Esophagus squamous epithelium (tissue), 5 donors: ENCODE results near the gene NEK7. TPM values are rescaled to one million over a fixed set of nuclear protein-coding genes. Genes with fewer than 3 reads are reported as not detected.
"Not testable (repeated sequence)": the region's sequence is repeated elsewhere in the genome, so short reads cannot be mapped to it uniquely, and the experiment has no call there.

Experiments
- DNase-seq: peaks from one replicate; lab custom pipeline; 2025; lab: John Stamatoyannopoulos, UW
- H3K27ac ChIP-seq, 4 donors: fragments of 200-600 bp; sonication (generic); one replicate each; pipeline ENCODE4 v1.5.1; 2016 to 2019; ENCODE audit warnings: mild to moderate bottlenecking in 1 of 4
- H3K27me3 ChIP-seq, 4 donors: fragments of 200-600 bp; sonication (generic); 1 replicate in 3 of 4; 2 replicates in 1 of 4; pipeline versions ENCODE4 v1.5.1 to v1.6.0; 2017 to 2021; ENCODE audit warnings: antibody characterized with exemption in 1 of 4
- H3K36me3 ChIP-seq, 3 donors: fragments of 200-600 bp; sonication (generic); one replicate each; pipeline ENCODE4 v1.5.1; 2016 to 2019
- H3K4me1 ChIP-seq, 3 donors: fragments of 200-600 bp; sonication (generic); one replicate each; pipeline ENCODE4 v1.5.1; 2017 to 2019
- H3K4me3 ChIP-seq, 4 donors: fragments of 200-600 bp; sonication (generic); 1 replicate in 3 of 4; 2 replicates in 1 of 4; pipeline ENCODE4 v1.5.1; 2016 to 2019; ENCODE audit warnings: mild to moderate bottlenecking in 2 of 4, moderate library complexity in 1 of 4
- H3K9me3 ChIP-seq, 3 donors: fragments of 200-600 bp; sonication (generic); one replicate each; pipeline ENCODE4 v1.5.1; 2016 to 2019
- CTCF ChIP-seq, 6 experiments: fragments of 450-650 bp in 4 of 6; fragments of 200-600 bp in 2 of 6; sonication (generic) in 2 of 6; IDR thresholded peaks; one replicate each; pipeline ENCODE4 v1.5.1; 2016 to 2019; ENCODE audit warnings: antibody characterized with exemption in 6 of 6, mild to moderate bottlenecking in 4 of 6, moderate library complexity in 4 of 6
- POLR2A ChIP-seq, 4 donors: fragments of 450-650 bp; IDR thresholded peaks; one replicate each; pipeline ENCODE4 v1.6.1; 2017; ENCODE audit warnings: antibody characterized with exemption in 4 of 4, mild to moderate bottlenecking in 4 of 4, moderate library complexity in 3 of 4
- WGBS, 2 donors: methylation state at CpG; one replicate each; pipeline ENCODE4 v1.1.5; 2018; 5-methylcytosine and 5-hydroxymethylcytosine counted together
- intact Hi-C: fragments of 100-400 bp; cut with DNase I; formaldehyde crosslinking; loops from one replicate; pipeline ENCODE4 v1.15.0; 2022
- total RNA-seq, 4 donors: library from RNA; depleted of rRNA; stranded (reverse); fragments of >200 nt; gene quantifications; one replicate each; pipeline ENCODE4 v1.1.0, GENCODE V29; 2016
- donor health status: DM: yes; HTN: yes; CAD: no.

Gene NEK7
- total RNA-seq, 4 donors from 2014 or later, result 26.2 to 79.2 (median 52.4) TPM

GRCh38 chr1:198187973-198188588, 31.3 kb downstream of the NEK7 start:
- peaks cover 0 to 31% (median 6%) of the 10 kb centered on the region in 3 donors for H3K4me1 ChIP-seq
- intact Hi-C loops, result no loop called here
- 58 to 64% methylated on average over 3 of the region's 3 CpGs for WGBS, 2 donors
- no peak for DNase-seq
- H3K9me3 ChIP-seq, result no peaks in the 10 kb centered on the region
- no peak overlapping the region for H3K4me3 ChIP-seq
- H3K27me3 ChIP-seq, result no peaks in the 10 kb centered on the region
- no peaks in the 10 kb centered on the region for H3K36me3 ChIP-seq
- no peak overlapping the region for H3K27ac ChIP-seq
- TF ChIP-seq CTCF (IDR thresholded peaks at IDR 0.05) (no peak), POLR2A (IDR thresholded peaks at IDR 0.05) (no peak)

- Histone ChIP-seq H3K27me3 (no peaks in the 10 kb centered on the region), H3K9me3 (no peaks in the 10 kb centered on the region), H3K36me3 (no peaks in the 10 kb centered on the region), H3K4me3 (no peak overlapping the region), H3K27ac (no peak overlapping the region), H3K4me1 (peaks cover 0 to 31% (median 4%) of the 10 kb centered on the region in 3 donors)
- DNase-seq, result no peak
- intact Hi-C loops, result no loop called here
- WGBS, 2 donors, result 85 to 95% methylated on average over 2 of the region's 2 CpGs
- TF ChIP-seq CTCF (IDR thresholded peaks at IDR 0.05), result no peak
- no peak for TF ChIP-seq POLR2A (IDR thresholded peaks at IDR 0.05)
These were observed 34.3 kb downstream of the NEK7 start for GRCh38 chr1:198191117-198191516.

- H3K4me3 ChIP-seq, H3K27me3 ChIP-seq, H3K27ac ChIP-seq, H3K36me3 ChIP-seq, intact Hi-C loops, DNase-seq, H3K9me3 ChIP-seq: not testable (repeated sequence)
- H3K4me1 ChIP-seq, result peaks cover 0 to 19% (median 0%) of the 10 kb centered on the region in 3 donors
- WGBS, 2 donors, result 40 to 96% methylated on average over 1 of the region's 1 CpG
These were observed 37.1 kb downstream of the NEK7 start for GRCh38 chr1:198193871-198194270.

- no peak for DNase-seq
- H3K36me3 ChIP-seq, result no peaks in the 10 kb centered on the region
- intact Hi-C loops, result no loop called here
- no peak overlapping the region for H3K27ac ChIP-seq
- H3K4me1 ChIP-seq, result peaks cover 0 to 35% (median 0%) of the 10 kb centered on the region in 3 donors
- H3K9me3 ChIP-seq, result no peaks in the 10 kb centered on the region
- no peak overlapping the region for H3K4me3 ChIP-seq
- no peaks in the 10 kb centered on the region for H3K27me3 ChIP-seq
- TF ChIP-seq CTCF (IDR thresholded peaks at IDR 0.05), result no peak
- no peak for TF ChIP-seq POLR2A (IDR thresholded peaks at IDR 0.05)
- 78 to 91% methylated on average over 3 of the region's 3 CpGs for WGBS, 2 donors
These were observed 39.8 kb downstream of the NEK7 start for GRCh38 chr1:198196630-198197029.

- H3K4me3 ChIP-seq, result no peak overlapping the region
- WGBS, 2 donors, result 92 to 96% methylated on average over 1 of the region's 1 CpG
- no peaks in the 10 kb centered on the region for H3K27me3 ChIP-seq
- no peak for DNase-seq
- intact Hi-C loops, result no loop called here
- H3K9me3 ChIP-seq, result no peaks in the 10 kb centered on the region
- H3K36me3 ChIP-seq, result no peaks in the 10 kb centered on the region
- no peak overlapping the region for H3K27ac ChIP-seq
- TF ChIP-seq CTCF (IDR thresholded peaks at IDR 0.05) (no peak), POLR2A (IDR thresholded peaks at IDR 0.05) (no peak)
- peaks cover 0 to 32% (median 0%) of the 10 kb centered on the region in 3 donors for H3K4me1 ChIP-seq
These were observed 40.5 kb downstream of the NEK7 start for GRCh38 chr1:198197285-198197684.
